GM23248 (cell line): Measurements from ENCODE around the gene WDR70. TPM values are rescaled to one million over a fixed set of nuclear protein-coding genes. Genes with fewer than 3 reads are reported as not detected.
A peak's percentile ranks its signal among the peaks of the same experiment; 100 is the strongest.

Source experiments
- DNase-seq: peaks from one replicate; pipeline ENCODE4 v3.0.0-alpha.2; 2015
- H2AFZ ChIP-seq: fragments of 200-600 bp; sonication (generic); 2 replicates; pipeline ENCODE4 v1.6.1; 2016; ENCODE audit warnings: antibody characterized with exemption
- H3F3A ChIP-seq: fragments of 200-600 bp; sonication (generic); 2 replicates; pipeline ENCODE4 v1.6.1; 2016; ENCODE audit warnings: mild to moderate bottlenecking, antibody characterized with exemption, mixed run types; ENCODE audit not compliant: insufficient read depth
- H3K27ac ChIP-seq: fragments of 200-600 bp; sonication (generic); 2 replicates; pipeline ENCODE4 v1.5.1; 2016; ENCODE audit warnings: mild to moderate bottlenecking
- H3K27me3 ChIP-seq: fragments of 200-600 bp; sonication (generic); replicated peaks from 2 replicates; pipeline ENCODE4 v1.6.1; 2016; ENCODE audit warnings: mild to moderate bottlenecking; ENCODE audit not compliant: insufficient read depth
- H3K36me3 ChIP-seq: fragments of 200-600 bp; sonication (generic); 2 replicates; pipeline ENCODE4 v1.6.1; 2016; ENCODE audit warnings: low read depth, mild to moderate bottlenecking
- H3K4me1 ChIP-seq: fragments of 200-600 bp; sonication (generic); 2 replicates; pipeline ENCODE4 v1.6.1; 2016; ENCODE audit warnings: mild to moderate bottlenecking; ENCODE audit not compliant: insufficient read depth
- H3K4me2 ChIP-seq: fragments of 200-600 bp; sonication (generic); one replicate; pipeline ENCODE4 v1.6.1; 2016; ENCODE audit warnings: mild to moderate bottlenecking; ENCODE audit not compliant: unreplicated experiment
- H3K4me3 ChIP-seq: fragments of 200-600 bp; sonication (generic); 2 replicates; pipeline ENCODE4 v1.5.1; 2016; ENCODE audit warnings: mild to moderate bottlenecking
- H3K79me2 ChIP-seq: fragments of 200-600 bp; sonication (generic); 2 replicates; pipeline ENCODE4 v1.6.1; 2016; ENCODE audit warnings: mild to moderate bottlenecking; ENCODE audit not compliant: insufficient read depth
- H3K9ac ChIP-seq: fragments of 200-600 bp; sonication (generic); 2 replicates; pipeline ENCODE4 v1.6.1; 2016; ENCODE audit warnings: mild to moderate bottlenecking
- H3K9me2 ChIP-seq: fragments of 200-600 bp; sonication (generic); 2 replicates; pipeline ENCODE4 v1.6.1; 2016; ENCODE audit warnings: mixed run types, mild to moderate bottlenecking, moderate library complexity; ENCODE audit not compliant: insufficient read depth
- H3K9me3 ChIP-seq: fragments of 200-600 bp; sonication (generic); one replicate; pipeline ENCODE4 v1.6.1; 2017; ENCODE audit warnings: low read depth
- H4K20me1 ChIP-seq: fragments of 200-600 bp; sonication (generic); 2 replicates; pipeline ENCODE4 v1.6.0; 2016; ENCODE audit not compliant: insufficient read depth
- EZH2 ChIP-seq: fragments of 200-600 bp; sonication (generic); IDR thresholded peaks from 2 replicates; pipeline ENCODE4 v1.6.1; 2018; ENCODE audit warnings: antibody characterized with exemption, mild to moderate bottlenecking; ENCODE audit not compliant: insufficient read depth, poor library complexity, severe bottlenecking
- EZH2phosphoT487 ChIP-seq: fragments of 200-600 bp; sonication (generic); IDR thresholded peaks from 2 replicates; pipeline ENCODE4 v1.6.1; 2018; ENCODE audit warnings: antibody characterized with exemption, moderate library complexity, mild to moderate bottlenecking, low read depth; ENCODE audit not compliant: insufficient read depth
- WGBS, 2 experiments: methylation state at CpG; one replicate each; pipeline ENCODE4 v1.1.6; 2015 to 2017; ENCODE audit warnings: low lambda C conversion rate in 2 of 2, low coverage in 1 of 2; ENCODE audit errors: missing lambda C conversion rate in 2 of 2; 5-methylcytosine and 5-hydroxymethylcytosine counted together
- in situ Hi-C: fragments of 300-500 bp; cut with MboI; formaldehyde crosslinking; loops from 2 replicates; pipeline ENCODE4 v1.15.0; 2020
- polyA plus RNA-seq: library from polyadenylated mRNA; unstranded; fragments of >200 nt; fragmentation: Nextera tagmentation; extraction: Ambion mirVana; gene quantifications from 2 replicates; pipeline ENCODE4 v1.2.1, GENCODE V29; 2016
- total RNA-seq: library from RNA; depleted of rRNA; stranded (reverse); fragments of >200 nt; shearing (Covaris generic); gene quantifications from 2 replicates; pipeline ENCODE4 v1.2.3, GENCODE V29; 2014

Gene WDR70
- total and polyA plus RNA-seq, 2 experiments from 2014 or later: 20.8 to 24.9 TPM

DNA sequence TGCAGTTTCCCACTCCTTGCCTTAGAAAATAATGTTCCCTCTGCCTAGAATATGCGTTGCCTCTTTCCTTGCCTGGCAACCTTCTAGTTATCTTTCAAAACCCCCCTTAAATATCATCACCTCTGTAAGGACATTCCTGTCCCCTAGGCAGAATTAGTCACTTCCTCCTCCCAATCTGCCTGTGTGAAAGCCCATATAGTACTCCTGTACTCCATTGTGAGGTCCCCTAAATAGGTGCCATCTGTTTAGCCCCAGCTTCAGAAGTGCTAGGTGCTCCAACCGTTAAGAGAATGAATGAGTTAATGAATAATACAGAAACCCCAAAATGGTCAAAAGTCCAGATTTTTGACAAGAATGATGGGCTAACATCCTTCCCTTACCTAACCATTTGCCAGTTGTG lies 279.3 kb downstream of the WDR70 start:
- Histone ChIP-seq H3K27me3 (no peaks in the 10 kb centered on the region), H3F3A (0 out of 2 replicates have a peak, but pooled peaks cover 8% of the 10 kb centered on the region), H3K79me2 (peaks cover 16% of the 10 kb centered on the region), H3K9me2 (no peaks in the 10 kb centered on the region; the same call in 1 of the 2 replicates), H3K4me3 (no peak overlapping the region), H2AFZ (no peak overlapping the region), H3K4me2 (peak overlapping the region; percentile 8), H3K36me3 (no peaks in the 10 kb centered on the region), H3K9me3 (no peaks in the 10 kb centered on the region), H3K9ac (no peak overlapping the region), H3K27ac (no peak overlapping the region), H4K20me1 (no peaks in the 10 kb centered on the region), H3K4me1 (peaks cover 21% of the 10 kb centered on the region)
- WGBS, 2 experiments: 95 to 96% methylated on average over 2 of the region's 2 CpGs
- in situ Hi-C loops: no loop called here
- DNase-seq: no peak
- TF ChIP-seq EZH2phosphoT487 (no peak), EZH2 (no peak)

DNA sequence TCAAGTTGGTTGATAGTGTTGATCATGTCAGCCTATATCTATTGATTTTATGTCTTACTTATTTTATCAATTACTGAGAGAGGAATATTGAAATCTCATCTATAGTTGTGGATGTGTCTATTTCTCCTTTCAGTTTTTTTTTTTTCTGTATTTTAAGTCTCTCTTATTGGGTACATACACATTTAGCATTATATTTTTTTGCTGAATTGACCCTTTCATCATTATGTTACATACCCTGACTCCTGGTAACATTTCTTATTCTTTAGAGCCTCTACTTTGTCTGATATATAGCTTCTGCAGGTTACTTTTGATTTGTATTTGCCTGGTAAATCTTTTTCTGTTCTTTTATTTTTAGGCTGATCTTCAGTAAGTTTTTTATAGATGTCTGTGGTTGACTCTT lies 281.2 kb downstream of the WDR70 start:
- no peak overlapping the region for H2AFZ ChIP-seq
- in situ Hi-C loops: no loop called here

GRCh38 chr5:37661227-37661920 lies 282.3 kb downstream of the WDR70 start:
- WGBS, 2 experiments: 56 to 58% methylated on average over 5 of the region's 5 CpGs
- TF ChIP-seq EZH2 (no peak), EZH2phosphoT487 (no peak)

More for the DNA sequence above, 281.2 kb downstream of the WDR70 start:
- Histone ChIP-seq H3K4me2 (no peak overlapping the region), H3K9me3 (no peaks in the 10 kb centered on the region), H4K20me1 (no peaks in the 10 kb centered on the region), H3K9ac (no peak overlapping the region), H3K36me3 (no peaks in the 10 kb centered on the region), H3K9me2 (no peaks in the 10 kb centered on the region; the same call in 1 of the 2 replicates), H3K27ac (no peak overlapping the region), H3K79me2 (peaks cover 5% of the 10 kb centered on the region), H3K4me3 (no peak overlapping the region), H3F3A (0 out of 2 replicates have a peak, but pooled peaks cover 10% of the 10 kb centered on the region), H3K4me1 (peaks cover 25% of the 10 kb centered on the region), H3K27me3 (no peaks in the 10 kb centered on the region)
- DNase-seq: no peak
- TF ChIP-seq EZH2 (no peak), EZH2phosphoT487 (no peak)

GRCh38 chr5:37661951-37662350 lies 282.8 kb downstream of the WDR70 start:
- Histone ChIP-seq H3K4me1 (peaks cover 25% of the 10 kb centered on the region), H3K36me3 (no peaks in the 10 kb centered on the region), H3K4me3 (no peak overlapping the region), H3K27me3 (no peaks in the 10 kb centered on the region), H2AFZ (no peak overlapping the region), H3K27ac (no peak overlapping the region), H3K79me2 (peaks cover 4% of the 10 kb centered on the region; the same call in 1 of the 2 replicates), H3K9me3 (no peaks in the 10 kb centered on the region), H3K9me2 (no peaks in the 10 kb centered on the region; the same call in 1 of the 2 replicates), H3K4me2 (no peak overlapping the region), H4K20me1 (no peaks in the 10 kb centered on the region), H3K9ac (no peak overlapping the region), H3F3A (0 out of 2 replicates have a peak, but pooled peaks cover 10% of the 10 kb centered on the region)
- no peak for TF ChIP-seq EZH2phosphoT487
- no peak for TF ChIP-seq EZH2
- in situ Hi-C loops: no loop called here
- 91 to 100% methylated on average over 2 of the region's 2 CpGs for WGBS, 2 experiments
- DNase-seq: no peak

More at GRCh38 chr5:37661227-37661920, 282.3 kb downstream of the WDR70 start:
- H4K20me1 ChIP-seq: no peaks in the 10 kb centered on the region
- no peak overlapping the region for H2AFZ ChIP-seq
- no peak overlapping the region for H3K4me2 ChIP-seq
- H3K36me3 ChIP-seq: no peaks in the 10 kb centered on the region
- 0 out of 2 replicates have a peak, but pooled peaks cover 10% of the 10 kb centered on the region for H3F3A ChIP-seq
- no peak overlapping the region for H3K4me3 ChIP-seq
- peaks cover 25% of the 10 kb centered on the region for H3K4me1 ChIP-seq
- H3K9me3 ChIP-seq: no peaks in the 10 kb centered on the region
- H3K79me2 ChIP-seq: peaks cover 4% of the 10 kb centered on the region; the same call in 1 of the 2 replicates
- no peaks in the 10 kb centered on the region; the same call in 1 of the 2 replicates for H3K9me2 ChIP-seq
- DNase-seq: no peak
- H3K9ac ChIP-seq: no peak overlapping the region
- in situ Hi-C loops: no loop called here
- H3K27ac ChIP-seq: no peak overlapping the region
- H3K27me3 ChIP-seq: no peaks in the 10 kb centered on the region
